Subcutaneous adipose tissue (tissue), 4 donors: ENCODE measurements around the gene KRT33A. TPM values are rescaled to one million over a fixed set of nuclear protein-coding genes. Genes with fewer than 3 reads are reported as not detected.

Source experiments
- CTCF ChIP-seq: fragments of 450-650 bp; IDR thresholded peaks from one replicate; pipeline ENCODE4 v1.5.1; 2016; ENCODE audit warnings: low read depth, mild to moderate bottlenecking, control low read depth, antibody characterized with exemption, moderate library complexity
- total RNA-seq, 4 donors: library from RNA; depleted of rRNA; stranded (reverse); fragments of >200 nt; gene quantifications; one replicate each; pipeline ENCODE4 v1.1.0, GENCODE V29; 2016

KRT33A gene
- total RNA-seq, 4 donors from 2014 or later = not detected

GRCh38 chr17:41360296-41360995 lies 9.8 kb upstream of the KRT33A start:
- TF ChIP-seq CTCF = no peak

DNA sequence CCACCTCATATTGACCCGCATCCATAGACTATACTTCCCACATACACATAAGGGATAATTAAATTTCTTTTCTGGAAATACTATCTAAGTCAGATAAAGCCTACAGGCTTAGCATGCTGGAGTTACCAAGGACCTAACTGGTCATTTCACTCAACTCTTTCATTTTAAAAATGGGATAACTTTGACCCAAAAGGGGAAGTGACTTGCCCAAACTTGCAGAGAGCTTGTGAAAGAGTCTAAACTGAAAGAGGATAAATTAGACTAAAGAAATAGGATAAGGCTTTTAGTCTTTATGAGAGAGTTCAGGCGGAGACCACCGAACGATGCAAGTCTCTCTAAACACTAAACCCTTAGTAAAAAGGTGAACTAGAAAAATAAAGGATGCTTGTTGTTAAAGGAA lies 3.9 kb upstream of the KRT33A start:
- TF ChIP-seq CTCF = no peak

DNA sequence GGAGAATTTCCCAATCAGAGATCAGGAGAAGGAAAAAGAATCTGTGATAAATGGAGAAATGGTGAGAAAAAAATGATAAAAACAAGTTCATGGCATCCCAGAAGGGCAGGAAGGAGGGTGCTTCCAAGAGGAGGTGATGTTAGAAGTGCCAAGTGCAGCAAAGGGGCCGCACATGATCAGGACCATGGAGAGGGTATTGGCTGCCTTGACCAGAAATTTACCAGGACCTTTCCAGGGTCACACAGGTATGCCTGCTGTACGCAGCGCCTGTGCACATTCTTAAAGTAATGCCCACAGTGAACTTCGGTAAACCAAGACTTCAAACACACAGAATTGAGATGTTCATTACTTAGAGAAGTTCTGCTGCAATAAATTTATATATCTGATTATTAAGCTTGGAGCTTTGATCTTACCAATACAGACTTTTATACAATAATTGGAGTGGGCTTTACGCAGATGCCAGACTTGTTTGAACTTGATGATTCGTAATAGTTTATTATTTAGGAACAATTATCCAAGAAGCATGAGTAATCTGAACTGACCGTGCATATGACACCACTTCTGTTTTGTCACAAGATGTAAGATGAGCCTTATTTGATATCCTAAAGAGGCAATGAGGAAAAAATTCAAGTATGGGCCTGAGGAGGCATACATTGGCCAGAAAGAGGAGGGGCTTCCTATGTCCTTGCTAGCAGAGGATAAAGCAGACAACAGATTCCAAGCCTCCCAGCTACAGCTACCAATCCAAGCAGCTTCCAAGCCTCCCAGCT lies 2.2 kb upstream of the KRT33A start:
- no peak for TF ChIP-seq CTCF

- TF ChIP-seq CTCF = no peak
These were observed 549 bp upstream of the KRT33A start for GRCh38 chr17:41351177-41351576.

- TF ChIP-seq CTCF = no peak
These were observed 2.5 kb downstream of the KRT33A start for GRCh38 chr17:41347869-41348760.

DNA sequence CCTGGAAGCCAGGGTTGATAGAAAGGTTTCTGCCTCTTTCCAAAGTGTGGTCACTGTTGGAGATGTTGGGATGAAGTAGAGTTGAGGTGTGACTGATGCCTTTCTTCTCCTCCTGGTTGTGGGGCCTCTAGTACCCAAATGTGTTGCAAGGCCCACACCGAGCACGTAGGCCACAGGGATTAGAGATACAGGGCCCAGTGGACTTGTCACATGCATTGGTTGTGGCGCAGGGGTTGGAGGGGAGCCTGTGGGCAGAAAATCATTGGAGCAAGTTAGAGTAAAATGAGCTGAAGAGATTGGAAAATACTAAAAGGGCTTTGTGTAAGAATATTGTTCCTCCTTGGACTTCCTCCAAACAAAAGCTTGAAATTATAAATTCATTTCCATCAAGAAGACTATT lies 4.6 kb downstream of the KRT33A start:
- TF ChIP-seq CTCF = no peak

- no peak for TF ChIP-seq CTCF
These were observed 7.6 kb downstream of the KRT33A start for GRCh38 chr17:41343029-41343428.
